GM21515 (cell line): ENCODE results near the gene EHMT1.
"Not testable (repeated sequence)": the region's sequence is repeated elsewhere in the genome, so short reads cannot be mapped to it uniquely, and the experiment has no call there.

Source experiments
- ATAC-seq: cut with Tn5 transposase; IDR thresholded peaks from one replicate; pipeline ENCODE4 v1.9.1; 2021; ENCODE audit not compliant: unreplicated experiment

The EHMT1 gene

DNA sequence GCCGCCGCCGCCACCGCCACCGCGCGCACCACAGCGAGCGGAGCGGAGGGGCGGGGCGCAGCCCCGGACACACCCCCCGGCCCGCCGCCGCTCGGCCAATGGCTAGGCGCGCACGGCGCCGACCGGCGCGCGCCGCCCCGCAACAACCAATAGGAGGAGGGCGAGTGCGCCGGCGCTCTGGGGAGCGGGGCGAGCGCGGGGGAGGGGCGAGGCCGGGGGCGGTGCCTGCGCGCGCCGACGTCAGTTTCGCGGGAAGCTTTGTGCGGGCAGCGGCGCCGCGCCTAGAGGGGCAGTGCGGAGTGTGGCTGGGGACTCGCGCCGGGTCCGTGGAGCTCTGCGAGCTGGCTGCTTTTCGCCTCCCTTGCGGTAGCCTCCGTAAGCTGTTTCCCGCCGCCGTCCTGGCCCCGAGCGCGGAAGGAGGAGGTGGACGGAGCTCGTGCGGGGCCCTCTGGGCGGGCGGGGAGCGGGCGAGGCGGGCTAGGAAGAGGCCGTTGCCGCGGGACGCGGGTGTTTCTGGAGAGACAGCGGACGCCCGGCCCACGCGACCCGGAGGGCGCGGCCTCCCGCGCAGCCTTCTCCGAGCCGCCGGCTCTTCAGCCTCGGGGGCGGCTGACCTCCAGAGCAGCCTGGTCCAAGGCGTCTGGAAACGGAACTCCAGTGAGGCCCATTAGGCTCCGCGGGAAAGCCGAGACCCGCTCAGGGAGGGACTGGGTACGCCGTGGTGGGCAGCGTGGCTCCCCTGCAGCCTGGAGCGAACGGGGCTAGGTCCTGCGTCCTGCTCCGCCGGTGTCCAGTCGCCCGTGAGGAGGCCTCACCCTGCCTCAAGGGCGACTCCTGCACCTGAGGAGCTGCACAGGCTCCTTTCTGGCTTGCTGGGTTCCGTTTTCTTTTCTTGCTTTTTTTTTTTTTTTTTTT is 28.1 kb upstream of the EHMT1 start, which contains the start of gene ZMYND19:
Gene ZMYND19, minus strand, starts transcription at position 44 of the 915 bp plus-strand sequence. CDS start 249 bp downstream, outside the sequence.
- peak; percentile 87 for ATAC-seq

DNA sequence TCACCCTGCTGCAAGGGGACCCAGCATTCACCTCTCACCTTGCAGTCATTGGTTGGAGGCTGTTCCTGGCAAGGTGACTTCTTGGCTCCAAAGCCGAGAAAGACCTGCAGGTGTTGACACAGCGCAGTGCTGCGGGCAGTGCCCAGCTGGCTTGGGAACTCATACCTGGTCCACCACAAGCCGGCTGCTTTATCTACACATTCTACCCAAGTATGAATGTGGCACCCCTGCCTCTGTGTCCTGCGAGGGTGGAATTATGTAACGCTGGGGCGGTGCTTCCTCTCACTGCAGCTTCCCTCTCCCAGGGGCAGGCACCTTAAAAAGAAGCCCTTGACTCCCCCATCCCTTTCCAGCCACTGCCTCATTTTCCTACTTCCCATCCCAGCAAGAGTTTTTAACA is 26.0 kb upstream of the EHMT1 start:
- no peak for ATAC-seq

DNA sequence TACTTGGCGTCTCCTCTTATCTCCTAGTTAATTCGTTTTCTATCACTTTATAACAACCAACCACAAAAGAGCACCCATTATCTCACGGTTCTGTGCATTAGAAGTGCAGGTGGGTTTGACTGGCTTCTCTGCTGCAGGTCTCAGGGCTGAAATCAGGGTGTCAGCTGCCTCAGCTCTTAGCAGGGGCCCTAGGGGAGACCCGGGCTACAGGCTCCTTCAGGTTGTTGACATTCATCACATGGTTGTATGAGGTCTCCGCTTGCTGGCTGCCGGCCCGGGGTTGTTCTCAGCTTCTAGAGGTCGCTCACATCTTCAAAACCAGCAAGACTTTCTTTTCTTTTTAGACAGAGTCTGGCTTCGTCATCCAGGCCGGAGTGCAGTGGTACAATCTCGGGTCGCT is 25.6 kb upstream of the EHMT1 start:
- no peak for ATAC-seq

DNA sequence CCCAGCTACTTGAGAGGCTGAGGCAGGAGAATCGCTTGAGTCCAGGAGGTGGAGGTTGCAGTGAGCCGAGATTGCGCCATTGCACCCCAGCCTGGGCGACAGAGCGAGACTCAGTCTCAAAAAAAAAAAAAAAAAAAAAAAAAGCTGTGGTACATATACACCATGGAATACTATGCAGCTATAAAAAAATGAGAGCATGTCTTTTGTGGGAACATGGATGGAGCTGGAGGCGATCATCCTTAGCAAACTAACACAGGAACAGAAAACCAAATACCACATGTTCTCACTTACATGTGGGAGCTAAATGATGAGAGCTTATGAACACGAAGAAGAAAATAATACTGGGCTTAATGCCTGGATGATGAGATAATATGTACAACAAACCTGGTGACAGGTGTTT is 22.2 kb upstream of the EHMT1 start:
- ATAC-seq, result not testable (repeated sequence)

DNA sequence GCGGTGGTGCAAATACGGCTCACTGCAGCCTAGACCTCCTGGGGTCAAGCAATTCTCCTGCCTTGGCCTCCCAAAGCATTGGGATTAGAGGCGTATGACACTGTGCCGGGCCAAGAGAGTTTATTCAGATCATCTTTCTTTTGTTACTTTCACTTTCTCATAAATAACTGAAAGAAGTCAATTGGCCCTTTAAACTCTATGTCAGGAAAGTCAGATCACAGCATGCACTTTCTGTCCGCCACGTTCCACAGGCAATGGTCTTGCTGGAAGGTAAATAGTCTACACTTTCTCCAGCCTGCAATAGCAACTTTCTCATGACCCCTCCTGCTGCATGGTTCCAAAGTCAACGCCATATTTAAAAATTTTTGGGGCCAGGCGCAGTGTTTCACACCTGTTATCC is 19.9 kb upstream of the EHMT1 start:
- ATAC-seq, result no peak

DNA sequence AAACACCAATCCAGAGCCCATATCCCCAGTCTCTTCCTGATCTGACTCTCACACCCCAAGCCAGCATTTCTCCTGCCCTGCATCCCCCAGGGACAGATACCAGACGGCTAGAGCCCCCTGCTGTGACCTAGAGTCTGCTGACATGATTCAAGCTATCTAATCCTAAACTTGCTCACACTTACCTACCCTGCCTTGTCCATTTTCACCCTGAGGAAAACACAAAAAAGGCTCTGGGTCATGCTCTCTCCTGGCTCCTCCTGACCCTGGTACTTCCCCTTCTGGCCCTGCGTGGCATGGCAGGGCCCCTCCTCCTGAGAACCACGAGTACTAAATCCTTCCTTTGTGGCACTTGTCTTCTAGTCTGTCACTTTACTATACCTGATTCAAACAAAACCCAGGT is 16.1 kb upstream of the EHMT1 start:
- ATAC-seq, result no peak

GRCh38 chr9:137603879-137604278 is 14.9 kb upstream of the EHMT1 start:
- no peak for ATAC-seq

- ATAC-seq, result no peak
Measured at GRCh38 chr9:137604345-137605086, 14.3 kb upstream of the EHMT1 start.

GRCh38 chr9:137605121-137606004 is 13.4 kb upstream of the EHMT1 start, which contains the start of gene ARRDC1:
Gene ARRDC1, plus strand, starts transcription at chr9:137605686. Its CDS starts 32 bp downstream, at chr9:137605718.
- peak; percentile 74 for ATAC-seq

GRCh38 chr9:137606005-137606621 is 12.7 kb upstream of the EHMT1 start:
- ATAC-seq, result peak; percentile 4

- ATAC-seq, result no peak
Measured at GRCh38 chr9:137606734-137607138, 12.1 kb upstream of the EHMT1 start.

DNA sequence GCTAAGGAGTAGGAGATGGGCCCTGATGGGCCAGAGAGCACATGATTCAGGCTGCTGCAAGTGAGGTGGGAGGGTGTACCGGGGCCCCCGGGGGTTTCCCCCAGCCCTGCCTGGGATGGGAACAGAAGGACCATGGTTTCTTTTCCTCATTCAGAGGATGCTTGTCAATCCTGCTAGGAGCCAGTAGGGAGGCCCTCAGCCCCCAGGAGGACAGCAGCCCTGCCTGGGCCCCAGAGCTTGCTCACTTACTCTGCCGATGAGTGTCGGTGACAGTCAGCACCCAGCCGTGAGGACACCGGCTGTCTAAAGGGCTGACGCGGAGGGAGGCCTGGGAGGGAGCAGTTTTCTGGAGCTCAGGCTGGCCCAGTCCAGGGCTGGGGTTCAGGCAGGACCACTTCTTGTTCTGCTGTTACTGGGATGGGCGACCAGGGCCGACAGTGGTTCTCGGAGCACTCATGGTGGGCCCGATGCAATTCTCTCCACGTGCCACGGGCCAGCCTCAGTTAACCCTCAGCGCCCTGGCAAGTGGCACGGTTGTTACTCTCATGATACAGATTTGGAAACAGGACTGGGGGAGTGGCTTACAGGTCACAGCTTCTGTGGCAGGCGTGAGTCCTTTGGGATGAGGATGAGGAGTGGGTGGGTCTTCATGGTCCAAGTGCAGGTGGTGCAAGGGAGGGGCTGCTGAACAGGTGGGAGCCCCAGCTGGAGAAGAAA is 11.5 kb upstream of the EHMT1 start:
- ATAC-seq, result no peak

DNA sequence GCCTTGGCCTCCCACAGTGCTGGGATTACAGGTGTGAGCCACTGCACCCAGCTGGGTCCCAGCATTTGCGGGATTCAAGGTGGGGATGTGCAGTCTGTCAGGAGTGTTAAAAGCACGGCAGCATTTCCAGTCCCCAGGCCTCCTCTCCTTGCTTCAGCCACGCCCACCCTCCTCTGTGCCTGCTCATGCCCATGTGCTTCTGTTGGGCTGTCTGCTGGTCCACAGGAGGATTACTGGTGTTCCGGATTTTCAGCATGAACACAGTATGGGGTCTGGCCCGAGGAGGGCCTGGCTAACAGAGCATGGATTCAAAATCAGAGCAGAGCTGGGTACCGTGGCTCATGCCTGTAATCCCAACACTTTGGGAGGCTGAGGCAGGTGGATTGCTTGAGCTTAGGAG is 7.9 kb upstream of the EHMT1 start:
- ATAC-seq, result no peak

DNA sequence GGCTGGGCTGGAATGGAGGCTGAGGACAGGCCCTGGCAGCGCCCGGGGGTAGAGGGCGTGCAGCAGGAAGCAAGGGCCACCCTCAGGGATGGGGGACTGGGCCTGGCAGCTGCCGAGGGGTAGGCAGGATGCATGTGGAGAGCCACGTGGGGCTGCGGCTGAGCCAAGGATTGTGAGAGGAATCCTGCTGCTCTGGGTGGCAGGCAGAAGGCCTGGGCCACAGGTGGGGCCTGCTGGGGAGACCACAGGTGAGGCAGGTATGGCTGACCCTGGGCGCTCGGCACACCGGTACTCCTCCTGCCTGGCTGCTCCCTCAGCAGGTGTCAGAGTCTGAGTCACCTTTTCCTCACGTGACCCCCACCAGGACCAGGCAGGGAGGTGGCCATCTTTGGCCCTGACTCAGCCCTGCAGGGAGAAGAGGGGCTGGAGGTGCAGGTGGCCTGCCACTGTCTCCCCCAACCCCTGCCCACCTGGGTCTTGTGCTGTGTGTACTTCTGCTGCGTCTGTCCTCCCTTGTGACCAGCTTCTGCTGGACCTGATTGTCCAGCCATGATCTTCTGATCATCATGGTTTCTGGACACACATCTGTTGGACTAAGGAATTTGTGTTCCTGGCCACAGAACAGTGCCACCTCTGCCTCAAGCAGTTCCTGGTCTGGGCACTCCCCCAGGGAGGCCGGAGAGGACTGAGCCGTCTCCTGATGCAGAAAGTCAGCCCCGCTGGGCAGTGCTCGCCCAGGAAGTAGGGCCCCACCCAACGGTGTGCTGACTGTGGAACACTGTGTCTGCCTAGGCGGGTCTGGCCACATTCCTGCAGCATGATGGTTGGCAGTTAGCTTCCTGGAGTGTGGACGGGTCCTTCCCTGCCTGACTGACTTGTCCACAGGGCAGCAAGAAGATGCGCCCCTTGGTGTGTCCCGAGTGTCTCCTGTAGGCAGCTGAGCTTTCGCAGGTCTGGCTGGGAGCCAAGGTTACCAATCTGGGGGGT is 6.9 kb upstream of the EHMT1 start:
- ATAC-seq, result no peak

DNA sequence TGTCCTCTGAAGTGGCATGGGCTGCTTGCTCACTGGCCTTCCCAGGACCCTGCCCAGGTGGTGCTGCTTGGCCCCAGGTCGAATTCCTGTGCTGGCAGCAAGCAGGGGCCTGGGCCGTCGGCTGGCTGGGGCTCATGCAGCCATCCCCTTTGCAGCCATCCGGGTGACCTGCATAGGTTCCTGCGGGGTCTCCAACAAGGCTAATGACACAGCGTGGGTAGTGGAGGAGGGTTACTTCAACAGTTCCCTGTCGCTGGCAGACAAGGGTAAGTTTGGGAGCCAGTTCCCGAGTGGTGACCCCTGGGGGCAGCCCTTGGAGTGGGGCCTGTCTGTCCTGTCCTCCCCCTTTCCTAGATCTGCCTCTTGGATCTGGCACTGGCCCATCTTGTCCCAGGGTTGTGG is 6.1 kb upstream of the EHMT1 start:
- no peak for ATAC-seq

- no peak for ATAC-seq
Measured at GRCh38 chr9:137613259-137613658, 5.5 kb upstream of the EHMT1 start.

DNA sequence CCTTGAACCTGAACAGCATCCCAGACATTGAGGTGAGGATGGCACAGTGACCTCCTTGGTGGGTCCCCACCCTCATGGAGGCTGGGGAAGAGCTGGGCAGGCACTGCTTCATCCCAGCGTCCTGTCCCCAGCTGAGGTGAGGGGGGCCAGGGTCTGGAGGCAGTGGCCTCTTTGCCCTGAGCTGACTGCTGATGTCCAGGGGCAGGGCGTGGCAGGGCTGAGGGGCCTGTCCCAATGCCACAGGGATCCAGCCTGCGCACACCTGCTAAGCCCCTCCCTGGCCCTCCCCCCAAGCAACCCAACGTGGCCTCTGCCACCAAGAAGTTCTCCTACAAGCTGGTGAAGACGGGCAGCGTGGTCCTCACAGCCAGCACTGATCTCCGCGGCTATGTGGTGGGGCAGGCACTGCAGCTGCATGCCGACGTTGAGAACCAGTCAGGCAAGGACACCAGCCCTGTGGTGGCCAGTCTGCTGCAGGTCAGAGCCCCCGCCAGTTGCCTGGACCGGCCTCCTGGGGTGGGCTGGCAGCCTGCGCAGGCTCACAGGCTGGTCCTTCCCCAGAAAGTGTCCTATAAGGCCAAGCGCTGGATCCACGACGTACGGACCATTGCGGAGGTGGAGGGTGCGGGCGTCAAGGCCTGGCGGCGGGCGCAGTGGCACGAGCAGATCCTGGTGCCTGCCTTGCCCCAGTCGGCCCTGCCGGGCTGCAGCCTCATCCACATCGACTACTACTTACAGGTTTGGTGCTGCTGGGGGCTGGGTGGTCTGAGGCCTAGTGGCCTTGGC is 4.9 kb upstream of the EHMT1 start:
- ATAC-seq, result no peak
